HepG2 (cell line): ENCODE data around the gene NT5DC1. TPM values are rescaled to one million over a fixed set of nuclear protein-coding genes. Genes with fewer than 3 reads are reported as not detected.
A peak's percentile ranks its signal among the peaks of the same experiment; 100 is the strongest.

Source experiments
- DPF2 ChIP-seq: sonication (generic); formaldehyde crosslinking; IDR thresholded peaks from 2 replicates; pipeline ENCODE4 v1.4.0; 2020; ENCODE audit warnings: mild to moderate bottlenecking, low read depth, missing genetic modification reagents, borderline replicate concordance
- HDAC1 ChIP-seq: sonication (generic); formaldehyde crosslinking; IDR thresholded peaks from 2 replicates; pipeline ENCODE4 v1.5.1; 2020; ENCODE audit warnings: mild to moderate bottlenecking, missing genetic modification reagents
- IKZF1 ChIP-seq: fragments of 450-650 bp; IDR thresholded peaks from 2 replicates; pipeline ENCODE4 v1.7.1; 2016
- MYC ChIP-seq: sonication (generic); formaldehyde crosslinking; IDR thresholded peaks from 2 replicates; pipeline ENCODE4 v1.9.0; 2021; ENCODE audit warnings: missing genetic modification reagents, borderline replicate concordance
- POLR2AphosphoS2 ChIP-seq: IDR thresholded peaks from 2 replicates; pipeline ENCODE4 v1.6.1; 2011; ENCODE audit warnings: low read depth, low read length, improper control_type of control experiment
- THAP11 ChIP-seq: IDR thresholded peaks from 2 replicates; pipeline ENCODE4 v1.6.1; 2016; ENCODE audit warnings: missing biosample characterization, missing genetic modification reagents
- ZNF543 ChIP-seq: sonication (generic); formaldehyde crosslinking; IDR thresholded peaks from 2 replicates; pipeline ENCODE4 v1.4.0; 2020; ENCODE audit warnings: mild to moderate bottlenecking, missing genetic modification reagents
- ZNF883 ChIP-seq: sonication (generic); formaldehyde crosslinking; IDR thresholded peaks from 2 replicates; pipeline ENCODE4 v1.5.1; 2020; ENCODE audit warnings: mild to moderate bottlenecking, missing genetic modification reagents; ENCODE audit errors: not compliant biosample characterization
- polyA plus RNA-seq, 8 experiments: library from polyadenylated mRNA; depleted of rRNA in 3 of 8; stranded (reverse) in 7 of 8; unstranded in 1 of 8; fragments of >200 nt; fragmentation: Illumina TruSeq in 4 of 8; extraction: Trizol in 4 of 8; gene quantifications; 2 replicates each; pipeline versions ENCODE4 v1.2.1 to v1.2.3, GENCODE V29; 2011 to 2016; ENCODE audit warnings: low read depth in 4 of 8, missing spikeins in 1 of 8, mixed read lengths in 1 of 8; ENCODE audit not compliant: insufficient read depth in 1 of 8
- total RNA-seq, 5 experiments: library from RNA; depleted of rRNA; stranded (reverse); fragments of >200 nt; fragmentation: Illumina TruSeq; extraction: Trizol; gene quantifications; 2 replicates each; pipeline ENCODE4 v1.2.3, GENCODE V29; 2016; ENCODE audit warnings: low read depth in 1 of 5
- TF ChIP-seq, protein P1 (sequence below): sonication (generic); formaldehyde crosslinking; IDR thresholded peaks from 2 replicates; pipeline ENCODE4 v1.5.0; 2020; ENCODE audit warnings: mild to moderate bottlenecking, missing genetic modification reagents, borderline replicate concordance
- TF ChIP-seq, protein P2 (sequence below): sonication (generic); formaldehyde crosslinking; IDR thresholded peaks from 2 replicates; pipeline ENCODE4 v1.4.0; 2020; ENCODE audit warnings: mild to moderate bottlenecking, missing genetic modification reagents
- TF ChIP-seq, protein P3 (sequence below): sonication (generic); formaldehyde crosslinking; IDR thresholded peaks from 2 replicates; pipeline ENCODE4 v1.4.0; 2020; ENCODE audit warnings: mild to moderate bottlenecking, low read depth, missing genetic modification reagents
- TF ChIP-seq, protein P4 (sequence below): sonication (generic); formaldehyde crosslinking; IDR thresholded peaks from 2 replicates; pipeline ENCODE4 v1.5.1; 2020; ENCODE audit warnings: missing genetic modification reagents, mild to moderate bottlenecking, borderline replicate concordance
- TF ChIP-seq, protein P5 (sequence below): IDR thresholded peaks from 2 replicates; pipeline ENCODE4 v1.6.1; 2012; ENCODE audit warnings: inconsistent platforms

NT5DC1 gene
- total and polyA plus RNA-seq, 2 of the 13 experiments (the other 11 are each of a cell fraction or from before 2014, with no cell fraction given): 27.0 to 56.1 TPM

DNA sequence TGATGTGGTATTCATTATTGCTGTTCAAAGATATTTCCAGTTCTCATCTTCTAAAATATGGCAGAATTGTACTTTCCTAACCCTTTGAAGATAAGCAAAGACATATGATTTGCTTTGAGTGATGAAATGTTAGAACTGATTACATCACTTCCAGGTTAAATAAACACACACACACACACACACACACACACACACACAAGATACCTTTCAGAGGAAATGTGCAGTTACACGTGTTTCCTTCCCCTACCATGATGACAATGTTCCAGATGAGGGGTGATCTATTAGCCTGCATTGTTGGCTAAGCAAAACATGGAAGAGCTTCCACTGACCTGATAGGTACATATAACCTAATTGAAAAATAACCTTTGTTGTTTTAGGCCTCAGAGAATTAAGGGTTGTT lies 28.3 kb upstream of the NT5DC1 start (continued):
- TF ChIP-seq, protein P1, sequence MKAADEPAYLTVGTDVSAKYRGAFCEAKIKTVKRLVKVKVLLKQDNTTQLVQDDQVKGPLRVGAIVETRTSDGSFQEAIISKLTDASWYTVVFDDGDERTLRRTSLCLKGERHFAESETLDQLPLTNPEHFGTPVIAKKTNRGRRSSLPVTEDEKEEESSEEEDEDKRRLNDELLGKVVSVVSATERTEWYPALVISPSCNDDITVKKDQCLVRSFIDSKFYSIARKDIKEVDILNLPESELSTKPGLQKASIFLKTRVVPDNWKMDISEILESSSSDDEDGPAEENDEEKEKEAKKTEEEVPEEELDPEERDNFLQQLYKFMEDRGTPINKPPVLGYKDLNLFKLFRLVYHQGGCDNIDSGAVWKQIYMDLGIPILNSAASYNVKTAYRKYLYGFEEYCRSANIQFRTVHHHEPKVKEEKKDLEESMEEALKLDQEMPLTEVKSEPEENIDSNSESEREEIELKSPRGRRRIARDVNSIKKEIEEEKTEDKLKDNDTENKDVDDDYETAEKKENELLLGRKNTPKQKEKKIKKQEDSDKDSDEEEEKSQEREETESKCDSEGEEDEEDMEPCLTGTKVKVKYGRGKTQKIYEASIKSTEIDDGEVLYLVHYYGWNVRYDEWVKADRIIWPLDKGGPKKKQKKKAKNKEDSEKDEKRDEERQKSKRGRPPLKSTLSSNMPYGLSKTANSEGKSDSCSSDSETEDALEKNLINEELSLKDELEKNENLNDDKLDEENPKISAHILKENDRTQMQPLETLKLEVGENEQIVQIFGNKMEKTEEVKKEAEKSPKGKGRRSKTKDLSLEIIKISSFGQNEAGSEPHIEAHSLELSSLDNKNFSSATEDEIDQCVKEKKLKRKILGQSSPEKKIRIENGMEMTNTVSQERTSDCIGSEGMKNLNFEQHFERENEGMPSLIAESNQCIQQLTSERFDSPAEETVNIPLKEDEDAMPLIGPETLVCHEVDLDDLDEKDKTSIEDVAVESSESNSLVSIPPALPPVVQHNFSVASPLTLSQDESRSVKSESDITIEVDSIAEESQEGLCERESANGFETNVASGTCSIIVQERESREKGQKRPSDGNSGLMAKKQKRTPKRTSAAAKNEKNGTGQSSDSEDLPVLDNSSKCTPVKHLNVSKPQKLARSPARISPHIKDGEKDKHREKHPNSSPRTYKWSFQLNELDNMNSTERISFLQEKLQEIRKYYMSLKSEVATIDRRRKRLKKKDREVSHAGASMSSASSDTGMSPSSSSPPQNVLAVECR: no peak
- TF ChIP-seq, protein P2, sequence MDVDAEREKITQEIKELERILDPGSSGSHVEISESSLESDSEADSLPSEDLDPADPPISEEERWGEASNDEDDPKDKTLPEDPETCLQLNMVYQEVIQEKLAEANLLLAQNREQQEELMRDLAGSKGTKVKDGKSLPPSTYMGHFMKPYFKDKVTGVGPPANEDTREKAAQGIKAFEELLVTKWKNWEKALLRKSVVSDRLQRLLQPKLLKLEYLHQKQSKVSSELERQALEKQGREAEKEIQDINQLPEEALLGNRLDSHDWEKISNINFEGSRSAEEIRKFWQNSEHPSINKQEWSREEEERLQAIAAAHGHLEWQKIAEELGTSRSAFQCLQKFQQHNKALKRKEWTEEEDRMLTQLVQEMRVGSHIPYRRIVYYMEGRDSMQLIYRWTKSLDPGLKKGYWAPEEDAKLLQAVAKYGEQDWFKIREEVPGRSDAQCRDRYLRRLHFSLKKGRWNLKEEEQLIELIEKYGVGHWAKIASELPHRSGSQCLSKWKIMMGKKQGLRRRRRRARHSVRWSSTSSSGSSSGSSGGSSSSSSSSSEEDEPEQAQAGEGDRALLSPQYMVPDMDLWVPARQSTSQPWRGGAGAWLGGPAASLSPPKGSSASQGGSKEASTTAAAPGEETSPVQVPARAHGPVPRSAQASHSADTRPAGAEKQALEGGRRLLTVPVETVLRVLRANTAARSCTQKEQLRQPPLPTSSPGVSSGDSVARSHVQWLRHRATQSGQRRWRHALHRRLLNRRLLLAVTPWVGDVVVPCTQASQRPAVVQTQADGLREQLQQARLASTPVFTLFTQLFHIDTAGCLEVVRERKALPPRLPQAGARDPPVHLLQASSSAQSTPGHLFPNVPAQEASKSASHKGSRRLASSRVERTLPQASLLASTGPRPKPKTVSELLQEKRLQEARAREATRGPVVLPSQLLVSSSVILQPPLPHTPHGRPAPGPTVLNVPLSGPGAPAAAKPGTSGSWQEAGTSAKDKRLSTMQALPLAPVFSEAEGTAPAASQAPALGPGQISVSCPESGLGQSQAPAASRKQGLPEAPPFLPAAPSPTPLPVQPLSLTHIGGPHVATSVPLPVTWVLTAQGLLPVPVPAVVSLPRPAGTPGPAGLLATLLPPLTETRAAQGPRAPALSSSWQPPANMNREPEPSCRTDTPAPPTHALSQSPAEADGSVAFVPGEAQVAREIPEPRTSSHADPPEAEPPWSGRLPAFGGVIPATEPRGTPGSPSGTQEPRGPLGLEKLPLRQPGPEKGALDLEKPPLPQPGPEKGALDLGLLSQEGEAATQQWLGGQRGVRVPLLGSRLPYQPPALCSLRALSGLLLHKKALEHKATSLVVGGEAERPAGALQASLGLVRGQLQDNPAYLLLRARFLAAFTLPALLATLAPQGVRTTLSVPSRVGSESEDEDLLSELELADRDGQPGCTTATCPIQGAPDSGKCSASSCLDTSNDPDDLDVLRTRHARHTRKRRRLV: no peak
- no peak for TF ChIP-seq MYC (CRISPR knock-in tag)
- TF ChIP-seq HDAC1 (CRISPR knock-in tag): peak; percentile 39; the same call in 1 of the 2 replicates
- TF ChIP-seq ZNF543 (CRISPR knock-in tag): no peak
- TF ChIP-seq, protein P3, sequence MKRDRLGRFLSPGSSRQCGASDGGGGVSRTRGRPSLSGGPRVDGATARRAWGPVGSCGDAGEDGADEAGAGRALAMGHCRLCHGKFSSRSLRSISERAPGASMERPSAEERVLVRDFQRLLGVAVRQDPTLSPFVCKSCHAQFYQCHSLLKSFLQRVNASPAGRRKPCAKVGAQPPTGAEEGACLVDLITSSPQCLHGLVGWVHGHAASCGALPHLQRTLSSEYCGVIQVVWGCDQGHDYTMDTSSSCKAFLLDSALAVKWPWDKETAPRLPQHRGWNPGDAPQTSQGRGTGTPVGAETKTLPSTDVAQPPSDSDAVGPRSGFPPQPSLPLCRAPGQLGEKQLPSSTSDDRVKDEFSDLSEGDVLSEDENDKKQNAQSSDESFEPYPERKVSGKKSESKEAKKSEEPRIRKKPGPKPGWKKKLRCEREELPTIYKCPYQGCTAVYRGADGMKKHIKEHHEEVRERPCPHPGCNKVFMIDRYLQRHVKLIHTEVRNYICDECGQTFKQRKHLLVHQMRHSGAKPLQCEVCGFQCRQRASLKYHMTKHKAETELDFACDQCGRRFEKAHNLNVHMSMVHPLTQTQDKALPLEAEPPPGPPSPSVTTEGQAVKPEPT (CRISPR knock-in tag): no peak
- TF ChIP-seq, protein P4, sequence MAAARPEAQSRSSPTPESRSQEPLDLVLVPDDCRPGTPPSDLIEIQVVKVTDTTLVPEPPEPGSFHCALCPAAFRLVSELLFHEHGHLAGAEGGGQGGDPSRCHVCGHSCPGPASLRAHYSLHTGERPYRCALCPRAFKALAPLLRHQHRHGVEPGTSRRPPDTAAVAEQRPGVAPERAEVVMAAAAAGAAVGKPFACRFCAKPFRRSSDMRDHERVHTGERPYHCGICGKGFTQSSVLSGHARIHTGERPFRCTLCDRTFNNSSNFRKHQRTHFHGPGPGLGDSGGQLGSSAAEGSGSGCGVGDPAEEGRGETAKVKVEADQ (CRISPR knock-in tag): 0 out of 2 replicates have a peak, but pooled peaks have one; percentile 50
- no peak for TF ChIP-seq IKZF1
- TF ChIP-seq DPF2 (CRISPR knock-in tag): no peak
- no peak for TF ChIP-seq ZNF883 (CRISPR knock-in tag)
- TF ChIP-seq THAP11: peak; percentile 27; the same call in 1 of the 2 replicates
- TF ChIP-seq POLR2AphosphoS2: no peak
- TF ChIP-seq, protein P5, sequence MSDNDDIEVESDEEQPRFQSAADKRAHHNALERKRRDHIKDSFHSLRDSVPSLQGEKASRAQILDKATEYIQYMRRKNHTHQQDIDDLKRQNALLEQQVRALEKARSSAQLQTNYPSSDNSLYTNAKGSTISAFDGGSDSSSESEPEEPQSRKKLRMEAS: peak; percentile 75
